Activated naive CD8-positive, alpha-beta T cell treated with anti-CD3 and anti-CD28 coated beads for 36 hours (primary cell): ENCODE measurements around the gene TOR1A. TPM values are rescaled to one million over a fixed set of nuclear protein-coding genes. Genes with fewer than 3 reads are reported as not detected.
"Not testable (repeated sequence)": the region's sequence is repeated elsewhere in the genome, so short reads cannot be mapped to it uniquely, and the experiment has no call there.

ENCODE experiments used
- DNase-seq: peaks from one replicate; pipeline ENCODE4 v3.0.0; 2021
- H3K27ac Mint-ChIP-seq: one replicate; pipeline ENCODE4 v1.8.0; 2022; ENCODE audit warnings: mild to moderate bottlenecking, moderate library complexity, mixed read lengths
- H3K27me3 Mint-ChIP-seq: one replicate; pipeline ENCODE4 v1.8.0; 2022; ENCODE audit warnings: mild to moderate bottlenecking, mixed read lengths
- H3K36me3 Mint-ChIP-seq: one replicate; pipeline ENCODE4 v1.8.0; 2021; ENCODE audit warnings: mild to moderate bottlenecking, mixed read lengths
- H3K4me1 Mint-ChIP-seq: one replicate; pipeline ENCODE4 v1.8.0; 2021; ENCODE audit warnings: mixed read lengths
- H3K4me3 Mint-ChIP-seq: one replicate; pipeline ENCODE4 v1.8.0; 2022; ENCODE audit warnings: mild to moderate bottlenecking, moderate library complexity, mixed read lengths
- H3K9me3 Mint-ChIP-seq: one replicate; pipeline ENCODE4 v1.8.0; 2022; ENCODE audit warnings: mixed read lengths
- total RNA-seq, 2 experiments: library from RNA; stranded (reverse); gene quantifications; one replicate each; pipeline ENCODE4 v1.2.3, GENCODE V29; 2021

The TOR1A gene
- total RNA-seq, 2 experiments from 2014 or later = 42.6 to 42.8 TPM

DNA sequence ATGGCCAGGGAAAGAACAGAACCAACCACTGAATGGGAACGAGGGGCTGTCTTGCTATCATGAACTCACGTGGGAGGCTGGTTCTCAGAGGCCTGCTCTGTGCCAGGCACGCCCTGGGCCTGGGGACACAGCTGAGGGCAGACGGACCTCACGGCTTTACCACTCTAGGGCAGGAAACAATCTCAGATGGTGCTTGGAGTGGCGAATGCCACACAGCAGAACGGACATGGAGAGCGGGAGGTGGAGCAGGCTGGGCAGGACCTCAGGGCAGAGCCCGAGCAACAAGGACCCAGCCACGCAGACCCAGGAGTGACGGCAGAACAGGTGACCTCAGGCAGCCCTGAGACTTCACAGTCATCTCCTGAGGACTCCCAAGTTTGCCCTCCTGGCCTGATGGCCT, 8.7 kb downstream of the TOR1A start:
- Mint-ChIP-seq H3K27ac (peak overlapping the region; percentile 20), H3K27me3 (no peaks in the 10 kb centered on the region), H3K9me3 (no peaks in the 10 kb centered on the region), H3K36me3 (peaks cover 20% of the 10 kb centered on the region), H3K4me1 (peaks cover 13% of the 10 kb centered on the region), H3K4me3 (no peak overlapping the region)
- no peak for DNase-seq

GRCh38 chr9:129814432-129815223, 9.3 kb downstream of the TOR1A start:
- peak overlapping the region; percentile 20 for H3K27ac Mint-ChIP-seq
- H3K9me3 Mint-ChIP-seq = no peaks in the 10 kb centered on the region
- H3K4me1 Mint-ChIP-seq = peaks cover 13% of the 10 kb centered on the region
- peaks cover 17% of the 10 kb centered on the region for H3K36me3 Mint-ChIP-seq
- H3K4me3 Mint-ChIP-seq = no peak overlapping the region
- no peak for DNase-seq
- H3K27me3 Mint-ChIP-seq = no peaks in the 10 kb centered on the region

DNA sequence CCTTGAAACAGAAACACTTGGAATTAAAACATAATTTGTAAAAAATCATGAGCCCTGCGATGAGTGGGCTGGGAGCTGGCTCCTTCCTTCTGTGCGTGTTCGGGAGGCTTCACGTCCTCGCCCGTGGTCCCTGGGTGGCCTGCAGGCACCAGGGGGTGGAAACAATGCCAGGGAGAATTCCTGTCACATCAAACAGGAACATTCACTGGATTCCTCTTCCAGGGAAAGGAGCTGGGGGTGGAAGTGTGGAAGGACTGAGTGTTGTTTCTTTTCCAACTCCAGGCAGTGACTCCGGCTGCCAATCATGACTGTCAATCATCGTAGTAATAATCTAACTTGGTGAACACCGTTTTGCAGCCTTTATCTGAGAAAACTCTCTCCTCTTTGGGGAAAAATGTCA, 10.3 kb downstream of the TOR1A start:
- peaks cover 21% of the 10 kb centered on the region for H3K36me3 Mint-ChIP-seq
- H3K27ac Mint-ChIP-seq = no peak overlapping the region
- H3K4me3 Mint-ChIP-seq = no peak overlapping the region
- no peak for DNase-seq
- H3K4me1 Mint-ChIP-seq = peaks cover 13% of the 10 kb centered on the region
- H3K9me3 Mint-ChIP-seq = no peaks in the 10 kb centered on the region
- H3K27me3 Mint-ChIP-seq = no peaks in the 10 kb centered on the region

- DNase-seq = no peak
- H3K27me3 Mint-ChIP-seq = no peaks in the 10 kb centered on the region
- no peak overlapping the region for H3K4me3 Mint-ChIP-seq
- H3K9me3 Mint-ChIP-seq = no peaks in the 10 kb centered on the region
- peaks cover 13% of the 10 kb centered on the region for H3K4me1 Mint-ChIP-seq
- H3K27ac Mint-ChIP-seq = no peak overlapping the region
- peaks cover 22% of the 10 kb centered on the region for H3K36me3 Mint-ChIP-seq
Measured at GRCh38 chr9:129812385-129812784, 11.6 kb downstream of the TOR1A start.

- Mint-ChIP-seq H3K27me3 (no peaks in the 10 kb centered on the region), H3K27ac (no peak overlapping the region), H3K9me3 (no peaks in the 10 kb centered on the region), H3K36me3 (peaks cover 26% of the 10 kb centered on the region), H3K4me3 (no peak overlapping the region), H3K4me1 (peaks cover 17% of the 10 kb centered on the region)
- DNase-seq = no peak
Measured at GRCh38 chr9:129811967-129812363, 12.0 kb downstream of the TOR1A start.

DNA sequence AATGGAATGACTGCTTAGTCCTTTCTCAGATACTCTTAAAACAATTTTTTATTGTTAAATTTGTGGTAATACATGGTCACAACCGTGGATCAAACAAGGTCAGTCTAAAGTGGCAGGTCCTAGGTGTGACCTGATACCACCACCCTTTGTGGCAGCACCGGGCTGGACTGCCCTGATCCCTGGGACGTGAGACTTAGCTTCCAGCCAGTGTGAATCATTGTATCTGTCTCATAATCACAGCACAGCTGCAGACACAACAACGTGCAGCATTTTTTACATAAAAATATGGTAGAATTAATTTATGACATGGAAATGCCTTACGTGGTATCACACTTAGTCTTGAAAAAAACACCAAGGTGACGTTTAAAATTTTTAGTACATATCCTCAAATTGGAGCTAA, 13.1 kb downstream of the TOR1A start:
- Mint-ChIP-seq H3K9me3 (no peaks in the 10 kb centered on the region), H3K36me3 (peaks cover 35% of the 10 kb centered on the region), H3K4me1 (peaks cover 25% of the 10 kb centered on the region), H3K4me3 (no peak overlapping the region), H3K27me3 (no peaks in the 10 kb centered on the region), H3K27ac (no peak overlapping the region)
- no peak for DNase-seq

GRCh38 chr9:129810116-129810515, 13.8 kb downstream of the TOR1A start:
- Mint-ChIP-seq H3K4me1 (peaks cover 28% of the 10 kb centered on the region), H3K9me3 (no peaks in the 10 kb centered on the region), H3K4me3 (no peak overlapping the region), H3K27ac (no peak overlapping the region), H3K36me3 (peaks cover 36% of the 10 kb centered on the region), H3K27me3 (no peaks in the 10 kb centered on the region)
- no peak for DNase-seq

GRCh38 chr9:129809346-129809745, 14.6 kb downstream of the TOR1A start:
- Mint-ChIP-seq H3K4me3 (no peak overlapping the region), H3K27me3 (no peaks in the 10 kb centered on the region), H3K9me3 (no peaks in the 10 kb centered on the region), H3K27ac (no peak overlapping the region), H3K4me1 (peaks cover 30% of the 10 kb centered on the region), H3K36me3 (peaks cover 34% of the 10 kb centered on the region)
- DNase-seq = no peak

GRCh38 chr9:129806061-129806460, 17.9 kb downstream of the TOR1A start:
- Mint-ChIP-seq H3K4me1 (peaks cover 26% of the 10 kb centered on the region), H3K4me3 (no peak overlapping the region), H3K27ac (peak overlapping the region; percentile 73), H3K9me3 (no peaks in the 10 kb centered on the region), H3K27me3 (no peaks in the 10 kb centered on the region), H3K36me3 (peaks cover 35% of the 10 kb centered on the region)
- no peak for DNase-seq

- Mint-ChIP-seq H3K27me3 (no peaks in the 10 kb centered on the region), H3K36me3 (peaks cover 27% of the 10 kb centered on the region), H3K27ac (peak overlapping the region; percentile 82), H3K4me3 (peak overlapping the region; percentile 87), H3K9me3 (no peaks in the 10 kb centered on the region), H3K4me1 (peaks cover 24% of the 10 kb centered on the region)
- DNase-seq = no peak
Measured at GRCh38 chr9:129803676-129804060, 20.3 kb downstream of the TOR1A start.

DNA sequence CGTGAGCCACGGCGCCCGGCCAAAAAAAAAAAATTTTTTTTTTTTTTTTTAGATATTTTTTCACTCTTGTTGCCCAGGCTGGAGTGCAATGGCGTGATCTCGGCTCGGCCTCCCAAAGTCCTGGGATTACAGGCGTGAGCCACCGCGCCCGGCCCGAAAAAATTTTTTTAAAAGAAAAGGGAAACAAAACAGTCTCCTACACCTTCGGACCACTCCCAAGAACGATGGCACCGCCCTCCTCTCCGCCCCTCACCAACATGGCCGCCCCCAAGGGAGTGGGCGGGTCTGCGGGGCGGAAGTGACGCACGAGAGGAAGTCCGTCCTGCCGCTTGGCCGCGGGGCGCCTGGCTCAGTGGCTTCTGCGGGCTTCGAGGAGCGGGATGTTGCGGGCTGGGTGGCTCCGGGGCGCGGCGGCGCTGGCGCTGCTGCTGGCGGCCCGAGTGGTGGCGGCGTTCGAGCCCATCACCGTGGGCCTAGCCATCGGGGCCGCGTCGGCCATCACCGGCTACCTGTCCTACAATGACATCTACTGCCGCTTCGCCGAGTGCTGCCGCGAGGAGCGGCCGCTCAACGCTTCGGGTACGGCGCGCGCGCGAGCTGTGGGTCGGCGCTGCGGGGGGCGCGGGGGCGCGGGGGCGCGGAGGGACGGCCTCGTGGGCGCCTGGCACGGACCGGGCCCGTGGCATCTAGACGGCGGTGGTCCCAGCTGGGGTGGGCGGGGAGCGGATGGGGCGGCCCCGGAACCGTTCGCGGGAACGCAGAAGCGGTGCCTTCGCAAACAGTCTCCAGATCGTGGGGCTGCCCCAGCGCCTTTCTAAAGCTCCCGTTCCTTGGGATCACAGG, 20.9 kb downstream of the TOR1A start, which contains the start of gene TOR1B:
TSS of gene TOR1B (plus strand) at position 352 of the 843 bp plus-strand sequence. CDS start at position 381, 29 bp downstream.
- peaks cover 24% of the 10 kb centered on the region for H3K4me1 Mint-ChIP-seq
- no peaks in the 10 kb centered on the region for H3K27me3 Mint-ChIP-seq

GRCh38 chr9:129801504-129801903, 22.4 kb downstream of the TOR1A start:
- Mint-ChIP-seq H3K36me3 (peaks cover 18% of the 10 kb centered on the region), H3K27ac (no peak overlapping the region), H3K27me3 (no peaks in the 10 kb centered on the region), H3K9me3 (no peaks in the 10 kb centered on the region), H3K4me3 (peak overlapping the region; percentile 9), H3K4me1 (peaks cover 17% of the 10 kb centered on the region)
- no peak for DNase-seq

More for the DNA sequence above, 20.9 kb downstream of the TOR1A start, which contains the start of gene TOR1B:
- peaks cover 25% of the 10 kb centered on the region for H3K36me3 Mint-ChIP-seq
- H3K9me3 Mint-ChIP-seq = no peaks in the 10 kb centered on the region
- H3K27ac Mint-ChIP-seq = peak within 1 kb of the TSS; percentile 82
- DNase-seq = peak; percentile 96
- H3K4me3 Mint-ChIP-seq = peak within 1 kb of the TSS; percentile 87

GRCh38 chr9:129798973-129799372, 25.0 kb downstream of the TOR1A start:
- Mint-ChIP-seq H3K4me3 (no peak overlapping the region), H3K4me1 (peaks cover 3% of the 10 kb centered on the region), H3K9me3 (no peaks in the 10 kb centered on the region), H3K36me3 (peaks cover 2% of the 10 kb centered on the region), H3K27me3 (no peaks in the 10 kb centered on the region), H3K27ac (no peak overlapping the region)
- DNase-seq = no peak

GRCh38 chr9:129796029-129796428, 27.9 kb downstream of the TOR1A start:
- H3K4me3 Mint-ChIP-seq, H3K27ac Mint-ChIP-seq, H3K27me3 Mint-ChIP-seq, H3K4me1 Mint-ChIP-seq, H3K9me3 Mint-ChIP-seq, DNase-seq, H3K36me3 Mint-ChIP-seq: not testable (repeated sequence)

- Mint-ChIP-seq H3K36me3 (no peaks in the 10 kb centered on the region), H3K9me3 (no peaks in the 10 kb centered on the region), H3K4me3 (no peak overlapping the region), H3K27me3 (peaks cover 9% of the 10 kb centered on the region), H3K4me1 (peaks cover 5% of the 10 kb centered on the region), H3K27ac (no peak overlapping the region)
- DNase-seq = no peak
Measured at GRCh38 chr9:129794549-129794948, 29.4 kb downstream of the TOR1A start.
